Fibroblast of lung (primary cell): Measurements from ENCODE around the gene FITM2.

Experiments
- EZH2 ChIP-seq: IDR thresholded peaks from 2 replicates; pipeline ENCODE4 v1.5.1; 2012; ENCODE audit warnings: low read length, control low read depth, mild to moderate bottlenecking; ENCODE audit errors: missing control alignments
- TF ChIP-seq, protein P1 (sequence below), 2 donors: IDR thresholded peaks in 1 of 2; conservative IDR thresholded peaks in 1 of 2; 1 replicate in 1 of 2; 2 replicates in 1 of 2; pipeline ENCODE4 v1.5.1; 2011 to 2012; ENCODE audit warnings: low read length in 2 of 2, control low read depth in 1 of 2, inconsistent platforms in 1 of 2, low read depth in 1 of 2, mild to moderate bottlenecking in 1 of 2

DNA sequence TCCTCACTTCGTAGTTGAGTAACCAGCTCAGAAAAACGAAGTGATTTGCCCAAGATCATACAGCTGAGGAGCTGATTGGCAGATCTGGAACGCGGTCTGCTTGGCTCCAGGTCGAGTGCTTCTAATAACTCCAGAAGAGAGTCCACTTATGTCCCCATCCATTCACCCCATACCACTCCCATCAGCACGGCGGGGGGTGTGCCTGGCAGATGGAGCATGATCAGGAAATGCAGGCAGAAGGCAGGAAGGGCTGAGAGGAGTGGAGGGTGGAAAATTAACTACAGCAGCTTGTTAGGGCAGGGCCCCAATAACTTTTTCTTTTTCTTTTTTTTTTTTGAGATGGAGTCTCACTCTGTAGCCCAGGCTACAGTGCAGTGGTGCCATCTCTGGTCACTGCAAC is 15.0 kb downstream of the FITM2 start:
- TF ChIP-seq, protein P1, sequence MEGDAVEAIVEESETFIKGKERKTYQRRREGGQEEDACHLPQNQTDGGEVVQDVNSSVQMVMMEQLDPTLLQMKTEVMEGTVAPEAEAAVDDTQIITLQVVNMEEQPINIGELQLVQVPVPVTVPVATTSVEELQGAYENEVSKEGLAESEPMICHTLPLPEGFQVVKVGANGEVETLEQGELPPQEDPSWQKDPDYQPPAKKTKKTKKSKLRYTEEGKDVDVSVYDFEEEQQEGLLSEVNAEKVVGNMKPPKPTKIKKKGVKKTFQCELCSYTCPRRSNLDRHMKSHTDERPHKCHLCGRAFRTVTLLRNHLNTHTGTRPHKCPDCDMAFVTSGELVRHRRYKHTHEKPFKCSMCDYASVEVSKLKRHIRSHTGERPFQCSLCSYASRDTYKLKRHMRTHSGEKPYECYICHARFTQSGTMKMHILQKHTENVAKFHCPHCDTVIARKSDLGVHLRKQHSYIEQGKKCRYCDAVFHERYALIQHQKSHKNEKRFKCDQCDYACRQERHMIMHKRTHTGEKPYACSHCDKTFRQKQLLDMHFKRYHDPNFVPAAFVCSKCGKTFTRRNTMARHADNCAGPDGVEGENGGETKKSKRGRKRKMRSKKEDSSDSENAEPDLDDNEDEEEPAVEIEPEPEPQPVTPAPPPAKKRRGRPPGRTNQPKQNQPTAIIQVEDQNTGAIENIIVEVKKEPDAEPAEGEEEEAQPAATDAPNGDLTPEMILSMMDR (conservative IDR thresholded peaks at IDR 0.05 in 1 of 2, IDR thresholded peaks at IDR 0.05 in 1 of 2; ENCODE audit: low read depth in 1 of 2, low read length in 2 of 2), result no peak
- TF ChIP-seq EZH2, result no peak
